ENCODE measurements around the gene ZNF778. TPM values are rescaled to one million over a fixed set of nuclear protein-coding genes. Genes with fewer than 3 reads are reported as not detected.

The ZNF778 gene
- total and polyA plus RNA-seq, 2 of the 13 experiments (the other 11 are each of a cell fraction or from before 2014, with no cell fraction given): 3.8 to 7.2 TPM

GRCh38 chr16:89168381-89169189 lies 48.9 kb upstream of the ZNF778 start (continued):
- TF ChIP-seq ZFP91 (CRISPR knock-in tag; IDR thresholded peaks at IDR 0.05; ENCODE audit: borderline replicate concordance) (0 out of 2 replicates have a peak, but pooled peaks have one; percentile 16), CSRNP1 (CRISPR knock-in tag; IDR thresholded peaks at IDR 0.05) (no peak), EED (CRISPR knock-in tag; IDR thresholded peaks at IDR 0.05) (0 out of 2 replicates have a peak, but pooled peaks have one; percentile 39), ZNF383 (CRISPR knock-in tag; IDR thresholded peaks at IDR 0.05; ENCODE audit: borderline replicate concordance) (0 out of 2 replicates have a peak, but pooled peaks have one; percentile 27)

DNA sequence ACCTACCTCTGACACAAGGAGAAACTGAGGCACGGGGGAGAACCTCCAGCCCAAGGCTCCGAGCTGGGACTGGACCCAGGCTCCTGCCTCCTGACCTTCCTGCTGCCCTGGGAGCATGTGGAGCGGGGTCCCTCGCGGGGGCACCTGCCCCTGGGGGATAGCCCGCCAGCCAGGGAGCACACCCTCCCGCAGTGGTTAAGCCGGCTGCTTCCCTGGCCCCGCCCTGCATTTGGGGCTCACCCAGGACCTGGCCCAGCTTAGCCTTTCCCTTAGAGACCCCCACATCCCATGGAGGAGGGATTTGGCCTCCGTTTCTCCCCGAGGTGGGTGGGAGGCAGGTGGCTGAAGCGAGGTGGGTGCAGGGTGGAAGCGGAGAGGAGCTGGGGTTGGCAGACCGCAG lies 47.7 kb upstream of the ZNF778 start:
- BruUV-seq (replicated peaks): no TSS peak
- H3K9ac ChIP-seq (ENCODE audit: insufficient read depth, low read depth, low read length): no peak overlapping the region
- H3K4me2 ChIP-seq (ENCODE audit: low read depth, low read length): no peak overlapping the region
- ATAC-seq (no peak), DNase-seq (ENCODE audit: low spot score) (no peak), FAIRE-seq (no peak)
- peaks cover 45 to 81% of the 10 kb centered on the region in 2 experiments for H3K27me3 ChIP-seq (ENCODE audit: control insufficient read depth in 1 of 2, insufficient read depth in 2 of 2, low read length in 2 of 2)
- POLR2A ChIA-PET: no interaction called here
- H3K4me3 ChIP-seq (replicated peaks in 1 of 3; ENCODE audit: insufficient read depth in 1 of 3, low read depth in 2 of 3, low read length in 3 of 3): no peak overlapping the region
- no peaks in the 10 kb centered on the region for H3K79me2 ChIP-seq (ENCODE audit: insufficient read depth, low read length)
- intact Hi-C loops (cut with micrococcal nuclease; ENCODE audit: unreplicated experiment) (loop anchor here (5.0 kb wide), 5 partner anchors 48 to 427 kb away; partner anchors contain the start of gene ZNF778), in situ Hi-C loops (cut with HindIII; ENCODE audit: extremely low pct_ligation_motif_present, low pct_unique_long_range_greater_than_20kb) (loop anchor here (5.0 kb wide), 3 partner anchors 232 to 412 kb away; no protein-coding TSS in a partner anchor)
- H3K27ac ChIP-seq (ENCODE audit: extremely low read length, insufficient read depth, low read length): no peak overlapping the region
- peaks cover 17% of the 10 kb centered on the region for H4K20me1 ChIP-seq (ENCODE audit: insufficient read depth, low read length)
- no peak overlapping the region for H2AFZ ChIP-seq (ENCODE audit: low read length)
- 53% methylated on average over 10 of the region's 14 CpGs for WGBS (ENCODE audit: low lambda C conversion rate)
- CTCF ChIA-PET (ENCODE audit: low intra/inter-chr PET ratio, low total read pairs): interaction anchor here (3.4 kb wide), 1 partner anchor 330 kb away, joined by 17 read pairs; no protein-coding TSS in a partner anchor
- peaks cover 54% of the 10 kb centered on the region for H3K4me1 ChIP-seq (ENCODE audit: insufficient read depth, low read length)
- H3K36me3 ChIP-seq (replicated peaks in 1 of 2; ENCODE audit: control insufficient read depth in 1 of 2, insufficient read depth in 2 of 2, low read length in 2 of 2): no peaks in the 10 kb centered on the region
- no peaks in the 10 kb centered on the region for H3K9me3 ChIP-seq (ENCODE audit: low read length)
- TF ChIP-seq TAF1 (CRISPR knock-in tag; IDR thresholded peaks at IDR 0.05) (no peak), NR2C2 (CRISPR knock-in tag; IDR thresholded peaks at IDR 0.05; ENCODE audit: borderline replicate concordance) (no peak), KDM1A (CRISPR knock-in tag; IDR thresholded peaks at IDR 0.05) (no peak), SOX13 (IDR thresholded peaks at IDR 0.05) (no peak), SOX13 (CRISPR knock-in tag; conservative IDR thresholded peaks at IDR 0.05 in 1 of 2, IDR thresholded peaks at IDR 0.05 in 1 of 2) (no peak), ZNF451 (CRISPR knock-in tag; IDR thresholded peaks at IDR 0.05) (no peak), POGK (CRISPR knock-in tag; conservative IDR thresholded peaks at IDR 0.05) (no peak), ZNF572 (CRISPR knock-in tag; IDR thresholded peaks at IDR 0.05) (no peak), MBNL3 (CRISPR knock-in tag; conservative IDR thresholded peaks at IDR 0.05) (no peak), RXRB (CRISPR knock-in tag; IDR thresholded peaks at IDR 0.05; ENCODE audit: borderline replicate concordance) (no peak), ZNF75D (CRISPR knock-in tag; IDR thresholded peaks at IDR 0.05; ENCODE audit: borderline replicate concordance) (no peak), CENPBD1 (CRISPR knock-in tag; IDR thresholded peaks at IDR 0.05; ENCODE audit: borderline replicate concordance, low read depth) (no peak), POLR2AphosphoS2 (IDR thresholded peaks at IDR 0.05; ENCODE audit: low read depth, low read length) (no peak)

Data from HepG2 (cell line).